H9 (cell line): ENCODE data around the gene ESRRA. TPM values are rescaled to one million over a fixed set of nuclear protein-coding genes. Genes with fewer than 3 reads are reported as not detected.

Experiments used
- DNase-seq: peaks from one replicate; pipeline ENCODE4 v3.0.0-alpha.2; 2017
- H2AFZ ChIP-seq: one replicate; pipeline ENCODE4 v1.6.1; 2013; ENCODE audit warnings: mild to moderate bottlenecking, low read length, control low read depth, moderate library complexity
- H2AK5ac ChIP-seq: 2 replicates; pipeline ENCODE4 v1.6.1; 2013; ENCODE audit warnings: low read length, control low read depth, mixed read lengths; ENCODE audit not compliant: insufficient read length
- H2BK120ac ChIP-seq: one replicate; pipeline ENCODE4 v1.6.1; 2013; ENCODE audit warnings: low read depth, mild to moderate bottlenecking, low read length, control low read depth, inconsistent platforms; ENCODE audit not compliant: poor library complexity, severe bottlenecking
- H2BK12ac ChIP-seq: 2 replicates; pipeline ENCODE4 v1.6.1; 2013; ENCODE audit warnings: low read length, control low read depth, mixed read lengths, low read depth; ENCODE audit not compliant: insufficient read length
- H2BK15ac ChIP-seq: 2 replicates; pipeline ENCODE4 v1.6.1; 2013; ENCODE audit warnings: low read depth, low read length, control low read depth
- H2BK20ac ChIP-seq: one replicate; pipeline ENCODE4 v1.6.1; 2013; ENCODE audit warnings: low read depth, mild to moderate bottlenecking, low read length, control low read depth, inconsistent platforms; ENCODE audit not compliant: poor library complexity, severe bottlenecking
- H2BK5ac ChIP-seq: 2 replicates; pipeline ENCODE4 v1.6.1; 2013; ENCODE audit warnings: low read length, control low read depth, mixed read lengths; ENCODE audit not compliant: insufficient read length
- H3K14ac ChIP-seq: 2 replicates; pipeline ENCODE4 v1.6.1; 2013; ENCODE audit warnings: low read length, control low read depth; ENCODE audit not compliant: insufficient read depth
- H3K18ac ChIP-seq: 2 replicates; pipeline ENCODE4 v1.6.1; 2013; ENCODE audit warnings: low read depth, mild to moderate bottlenecking, mixed read lengths, low read length, control low read depth; ENCODE audit not compliant: insufficient read length
- H3K23ac ChIP-seq: 2 replicates; pipeline ENCODE4 v1.6.1; 2013; ENCODE audit warnings: low read length, control low read depth, mixed read lengths, low read depth; ENCODE audit not compliant: insufficient read length
- H3K23me2 ChIP-seq: 2 replicates; pipeline ENCODE4 v1.6.1; 2013; ENCODE audit warnings: low read depth, mild to moderate bottlenecking, mixed read lengths, low read length, control low read depth; ENCODE audit not compliant: insufficient read length, poor library complexity, severe bottlenecking
- H3K27ac ChIP-seq: 2 replicates; pipeline ENCODE4 v1.5.1; 2013; ENCODE audit warnings: low read length, control low read depth, mixed read lengths, low read depth; ENCODE audit not compliant: insufficient read length
- H3K27me3 ChIP-seq: 2 replicates; pipeline ENCODE4 v1.6.1; 2013; ENCODE audit warnings: low read length, control low read depth, inconsistent platforms; ENCODE audit not compliant: insufficient read depth
- H3K4ac ChIP-seq: 2 replicates; pipeline ENCODE4 v1.6.1; 2013; ENCODE audit warnings: low read depth, mild to moderate bottlenecking, control low read depth, inconsistent platforms, low read length, moderate library complexity
- H3K4me1 ChIP-seq: 2 replicates; pipeline ENCODE4 v1.6.1; 2013; ENCODE audit warnings: low read length, control low read depth, inconsistent platforms; ENCODE audit not compliant: insufficient read depth
- H3K4me2 ChIP-seq: 2 replicates; pipeline ENCODE4 v1.6.1; 2013; ENCODE audit warnings: low read length, control low read depth, mixed read lengths; ENCODE audit not compliant: insufficient read length, insufficient read depth
- H3K56ac ChIP-seq: 2 replicates; pipeline ENCODE4 v1.6.1; 2013; ENCODE audit warnings: low read depth, mild to moderate bottlenecking, mixed read lengths, low read length, control low read depth; ENCODE audit not compliant: insufficient read length
- H3K79me1 ChIP-seq: 2 replicates; pipeline ENCODE4 v1.6.1; 2013; ENCODE audit warnings: low read depth, mild to moderate bottlenecking, moderate library complexity, low read length, control low read depth, inconsistent platforms; ENCODE audit not compliant: insufficient read depth, poor library complexity, severe bottlenecking
- H3K79me2 ChIP-seq: 2 replicates; pipeline ENCODE4 v1.6.1; 2013; ENCODE audit warnings: low read length, control low read depth, inconsistent platforms; ENCODE audit not compliant: insufficient read depth
- H3K9ac ChIP-seq: 2 replicates; pipeline ENCODE4 v1.6.1; 2013; ENCODE audit warnings: low read length, control low read depth, mixed read lengths; ENCODE audit not compliant: insufficient read length; ENCODE audit errors: extremely low read depth
- H3K9me3 ChIP-seq: one replicate; pipeline ENCODE4 v1.6.1; 2013; ENCODE audit warnings: low read depth, low read length, inconsistent platforms; ENCODE audit not compliant: control insufficient read depth
- H3T11ph ChIP-seq: one replicate; pipeline ENCODE4 v1.6.1; 2013; ENCODE audit warnings: mild to moderate bottlenecking, low read length, control low read depth, inconsistent platforms
- H4K20me1 ChIP-seq: one replicate; pipeline ENCODE4 v1.6.1; 2013; ENCODE audit not compliant: control insufficient read depth, insufficient read length, insufficient read depth
- H4K5ac ChIP-seq: 2 replicates; pipeline ENCODE4 v1.6.1; 2013; ENCODE audit warnings: low read depth, mild to moderate bottlenecking, mixed read lengths, low read length, control low read depth; ENCODE audit not compliant: insufficient read length
- H4K8ac ChIP-seq: replicated peaks from 2 replicates; pipeline ENCODE4 v1.6.1; 2013; ENCODE audit warnings: low read length, control low read depth, mixed read lengths, low read depth; ENCODE audit not compliant: insufficient read length
- H4K91ac ChIP-seq: 2 replicates; pipeline ENCODE4 v1.6.1; 2013; ENCODE audit warnings: low read depth, mild to moderate bottlenecking, moderate library complexity, mixed read lengths, low read length, control low read depth; ENCODE audit not compliant: insufficient read length
- H3K27ac Mint-ChIP-seq, 3 experiments: 2 replicates in 2 of 3; 3 replicates in 1 of 3; pipeline ENCODE4 v1.8.0; 2020 to 2021; ENCODE audit warnings: mixed read lengths in 3 of 3, mild to moderate bottlenecking in 1 of 3, moderate library complexity in 1 of 3
- H3K27me3 Mint-ChIP-seq: 2 replicates; pipeline ENCODE4 v1.8.0; 2021; ENCODE audit warnings: low read depth, mild to moderate bottlenecking, moderate library complexity, mixed read lengths
- H3K36me3 Mint-ChIP-seq, 3 experiments: 2 replicates in 2 of 3; 3 replicates in 1 of 3; pipeline ENCODE4 v1.8.0; 2020 to 2021; ENCODE audit warnings: low read depth in 3 of 3, mixed read lengths in 3 of 3; ENCODE audit not compliant: insufficient read depth in 1 of 3
- H3K4me1 Mint-ChIP-seq, 2 experiments: 2 replicates each; pipeline ENCODE4 v1.8.0; 2020; ENCODE audit warnings: mixed read lengths in 2 of 2
- H3K4me3 Mint-ChIP-seq, 2 experiments: 2 replicates in 1 of 2; 3 replicates in 1 of 2; pipeline ENCODE4 v1.8.0; 2020 to 2021; ENCODE audit warnings: mild to moderate bottlenecking in 2 of 2, mixed read lengths in 2 of 2, moderate library complexity in 1 of 2
- H3K9me3 Mint-ChIP-seq, 2 experiments: 2 replicates in 1 of 2; 3 replicates in 1 of 2; pipeline ENCODE4 v1.8.0; 2020; ENCODE audit warnings: mild to moderate bottlenecking in 2 of 2, mixed read lengths in 2 of 2, moderate library complexity in 1 of 2
- CTCF ChIP-seq: fragments of 200-600 bp; sonication (generic); conservative IDR thresholded peaks from 3 replicates; pipeline ENCODE4 v1.8.0; 2021; ENCODE audit warnings: antibody characterized with exemption, mild to moderate bottlenecking
- WGBS: extraction: QIAGEN DNeasy Blood & Tissue Kit; methylation state at CpG from one replicate; pipeline ENCODE4 v1.1.7; 2013; ENCODE audit warnings: missing lambda C conversion rate, low lambda C conversion rate, mixed read lengths; ENCODE audit not compliant: insufficient read length; ENCODE audit errors: extremely low coverage; 5-methylcytosine and 5-hydroxymethylcytosine counted together
- total RNA-seq: library from RNA; stranded (reverse); gene quantifications from 2 replicates; pipeline ENCODE4 v1.2.1, GENCODE V29; 2021

Gene ESRRA
- total RNA-seq, 1 experiment from 2014 or later = 42.3 TPM

- peak; percentile 59 for TF ChIP-seq CTCF
- Mint-ChIP-seq H3K27ac (no peak overlapping the region; a peak in 1 of 7 replicates), H3K36me3 (0 out of 7 replicates have a peak, but pooled peaks cover 0 to 2% (median 0%) of the 10 kb centered on the region in 3 experiments), H3K4me1 (peaks cover 7 to 31% of the 10 kb centered on the region in 2 experiments), H3K4me3 (peak overlapping the region; percentile 49 to 84), H3K9me3 (no peaks in the 10 kb centered on the region), H3K27me3 (peaks cover 18% of the 10 kb centered on the region)
- no peaks in the 10 kb centered on the region for H3K9me3 ChIP-seq
- H3K14ac ChIP-seq = peak overlapping the region; percentile 66; the same call in 1 of the 2 replicates
- H3K79me2 ChIP-seq = no peaks in the 10 kb centered on the region
- peak overlapping the region; percentile 49 for H3K4me2 ChIP-seq
- no peak overlapping the region for H2AK5ac ChIP-seq
- H2BK5ac ChIP-seq = no peak overlapping the region
- H3K23ac ChIP-seq = no peak overlapping the region
- H2BK15ac ChIP-seq = no peak overlapping the region
- peaks cover 3% of the 10 kb centered on the region for H4K20me1 ChIP-seq
- no peak overlapping the region for H3K18ac ChIP-seq
- H4K8ac ChIP-seq = no peak overlapping the region
- H2BK12ac ChIP-seq = no peak overlapping the region
- H3K4ac ChIP-seq = no peak overlapping the region
- H2BK120ac ChIP-seq = no peak overlapping the region
- no peak overlapping the region for H4K91ac ChIP-seq
- H2AFZ ChIP-seq = no peak overlapping the region
- no peak overlapping the region for H4K5ac ChIP-seq
- no CpG with 5 or more reads among the region's 55 CpGs for whole genome bisulfite sequencing
- H3K27ac ChIP-seq = no peak overlapping the region
- H3K4me1 ChIP-seq = no peaks in the 10 kb centered on the region; the same call in 1 of the 2 replicates
- H3K27me3 ChIP-seq = no peaks in the 10 kb centered on the region
- no peak overlapping the region for H3T11ph ChIP-seq
- H3K79me1 ChIP-seq = no peaks in the 10 kb centered on the region
- H3K9ac ChIP-seq = no peak overlapping the region
- peak; percentile 96 for DNase-seq
- H2BK20ac ChIP-seq = no peak overlapping the region
- H3K56ac ChIP-seq = no peak overlapping the region
- H3K23me2 ChIP-seq = peaks cover 17% of the 10 kb centered on the region
These were observed 36.8 kb downstream of the ESRRA start for GRCh38 chr11:64341851-64342791.
